Endothelial cell of hepatic sinusoid (primary cell): ENCODE results near the gene APOL1.
"Not testable (repeated sequence)": the region's sequence is repeated elsewhere in the genome, so short reads cannot be mapped to it uniquely, and the experiment has no call there.

Source experiments
- in situ Hi-C: cut with HindIII; loops from 2 replicates; pipeline ENCODE4 v1.10.0; 2017; ENCODE audit warnings: low sequenced_read_pairs

Gene APOL1

DNA sequence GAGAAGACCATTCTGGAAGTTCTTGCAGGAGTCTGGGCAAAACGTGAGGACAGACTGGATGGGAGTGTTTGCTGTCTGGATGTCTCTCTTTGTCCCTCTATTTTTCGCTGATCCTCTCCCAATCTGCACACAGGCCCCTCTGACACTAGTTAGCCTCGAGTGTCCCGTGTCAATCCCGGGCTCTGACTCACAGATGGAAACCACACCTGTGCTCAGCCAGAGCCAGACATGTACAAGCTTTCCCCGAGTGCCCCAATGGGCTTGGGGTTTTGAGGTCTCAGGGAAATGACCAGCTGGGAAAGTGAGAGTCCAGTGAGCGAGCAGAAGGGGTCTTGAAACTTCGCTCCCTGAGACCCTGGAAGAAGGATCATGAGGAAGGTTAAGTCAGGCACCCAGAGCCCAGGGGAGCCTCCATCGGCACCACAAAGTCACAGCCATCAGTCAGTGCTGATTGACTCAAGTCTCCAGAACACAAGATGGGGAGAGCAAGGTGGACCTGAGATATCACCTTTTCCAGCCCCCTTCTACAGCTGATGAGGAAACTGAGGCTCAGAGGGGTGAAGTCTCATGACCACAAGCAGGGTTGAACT, 27.5 kb upstream of the APOL1 start:
- in situ Hi-C loops: no loop called here

DNA sequence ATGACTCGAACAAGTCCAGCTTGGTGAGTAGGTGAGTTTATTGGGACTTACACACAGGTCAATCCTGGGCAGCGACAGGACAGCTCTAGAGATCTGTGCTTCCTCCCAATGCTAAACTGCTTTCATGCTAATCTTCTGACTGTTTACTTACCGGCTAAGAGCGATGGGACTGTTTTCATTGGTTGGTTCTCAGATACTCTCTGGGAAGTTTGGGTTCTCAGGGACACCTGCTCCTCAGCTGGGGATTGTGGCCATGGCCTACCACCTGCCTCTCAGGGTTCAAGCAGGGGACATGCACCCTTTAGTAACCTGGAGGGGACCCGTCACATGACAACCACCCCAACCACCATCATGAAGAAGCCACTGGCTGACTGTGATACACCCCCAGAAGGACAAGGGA, 26.7 kb upstream of the APOL1 start:
- in situ Hi-C loops: no loop called here

DNA sequence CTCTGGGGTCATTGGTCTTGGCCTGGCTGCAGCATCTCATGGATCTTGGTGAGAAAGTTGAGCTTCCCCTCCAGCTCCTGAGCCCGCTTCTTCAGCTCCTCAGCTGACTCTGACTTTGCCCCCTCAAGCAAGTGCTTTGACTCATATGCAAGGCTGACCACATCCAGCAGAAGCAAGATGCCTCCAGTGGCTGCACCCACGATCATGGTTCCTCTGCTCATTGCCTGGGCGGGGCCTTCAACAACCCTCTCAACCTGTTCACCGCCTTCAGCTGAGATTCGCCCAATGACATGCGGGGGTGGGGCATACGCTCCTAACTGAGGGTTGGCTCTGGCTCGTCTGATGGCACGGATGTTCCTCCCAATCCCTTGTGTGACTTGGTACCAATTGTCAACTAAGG, 25.5 kb upstream of the APOL1 start:
- in situ Hi-C loops: no loop called here

DNA sequence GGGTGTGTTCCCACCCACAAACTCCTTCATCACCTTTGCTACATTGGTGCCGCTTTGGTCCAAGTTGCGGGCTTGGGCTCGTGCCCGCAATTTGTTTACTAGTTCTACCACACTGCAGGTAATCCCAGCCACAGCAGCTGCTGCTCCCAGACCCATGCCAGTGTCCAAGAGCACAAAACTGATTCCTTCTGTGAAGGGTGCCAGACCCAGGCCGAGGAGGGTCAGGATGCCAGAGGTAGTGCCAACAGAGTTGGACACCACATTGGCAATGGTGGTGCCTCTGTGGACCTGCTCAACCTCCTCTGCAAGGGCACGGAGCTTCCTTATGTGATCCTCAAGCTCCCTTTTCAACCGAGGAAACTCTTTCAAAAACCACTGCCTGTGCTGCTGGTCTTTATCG, 25.1 kb upstream of the APOL1 start:
- in situ Hi-C loops: no loop called here

DNA sequence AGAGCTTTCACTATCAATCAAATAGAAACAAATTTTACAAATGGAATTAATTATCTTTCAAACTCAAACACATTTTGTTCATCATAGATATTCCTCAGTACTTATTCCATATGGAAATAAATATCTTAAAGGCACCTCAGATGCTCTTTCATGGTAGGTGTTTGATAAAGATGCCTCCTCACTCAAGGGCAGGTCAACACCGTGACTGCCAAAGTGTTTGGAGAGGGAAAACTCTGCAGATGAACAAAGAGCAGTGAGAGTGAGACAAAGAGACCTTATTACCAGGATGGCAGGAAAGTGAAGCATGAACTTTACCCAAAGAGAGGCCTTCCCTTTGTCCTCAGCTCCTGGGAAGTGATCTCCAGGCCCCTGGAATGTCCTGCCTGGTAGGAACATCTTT, 24.6 kb upstream of the APOL1 start:
- in situ Hi-C loops: not testable (repeated sequence)

DNA sequence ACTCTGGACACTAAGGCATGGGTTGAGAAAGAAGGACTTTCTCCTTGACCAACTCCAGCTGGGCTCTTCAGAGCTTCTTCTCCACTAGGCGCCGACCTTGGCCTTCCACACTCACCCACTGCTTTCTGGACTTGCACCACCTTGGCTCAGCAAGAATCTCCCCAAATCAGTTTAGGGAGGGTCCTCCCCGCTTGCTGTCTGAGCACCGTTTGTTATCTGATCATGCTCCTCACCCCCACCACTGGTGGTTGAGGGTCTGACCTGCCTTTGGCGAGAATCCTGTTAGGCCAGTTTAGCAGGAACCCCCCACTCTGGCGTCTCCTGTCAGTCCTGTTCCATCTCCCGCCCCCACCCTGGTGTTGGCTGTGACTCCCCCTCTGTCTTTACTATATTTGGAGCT, 24.0 kb upstream of the APOL1 start:
- in situ Hi-C loops: no loop called here

DNA sequence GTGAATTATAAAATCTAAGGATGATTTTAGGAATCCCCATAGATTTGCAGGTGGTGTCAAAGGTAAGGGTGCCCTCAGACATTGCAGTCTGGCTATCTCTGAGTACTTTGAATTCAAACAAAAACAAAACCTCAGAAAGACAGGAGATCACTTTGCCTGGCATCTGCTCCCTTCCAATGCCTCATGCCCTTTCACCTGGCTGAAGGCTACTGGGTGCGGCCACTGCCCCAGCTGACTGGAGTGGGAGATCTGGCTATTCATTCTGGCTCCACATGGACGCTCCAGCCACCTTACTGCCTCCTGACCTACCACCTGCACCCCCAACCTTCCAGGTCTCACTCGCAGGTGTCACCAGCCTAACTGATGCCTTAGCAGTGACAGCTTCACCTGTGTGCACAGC, 23.3 kb upstream of the APOL1 start:
- in situ Hi-C loops: not testable (repeated sequence)

DNA sequence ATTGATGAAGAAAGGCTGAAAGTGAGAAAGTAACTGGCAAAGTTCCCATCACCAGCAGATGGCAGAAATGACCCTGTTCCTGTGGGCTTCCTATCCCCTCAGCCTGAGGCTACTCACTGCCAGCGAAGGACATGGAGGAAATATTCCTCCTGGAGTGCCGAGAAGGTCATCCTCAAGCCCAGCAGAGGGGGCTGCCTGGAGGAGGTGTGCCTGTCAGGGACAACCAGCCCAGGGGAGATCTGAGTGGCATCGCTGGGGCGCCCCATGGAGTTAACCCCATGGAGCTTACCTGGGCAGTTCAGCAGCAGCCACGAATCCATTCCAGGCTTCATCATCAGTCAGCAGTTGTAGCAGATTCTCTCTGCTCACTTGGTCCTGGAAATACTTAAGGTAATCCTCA, 21.9 kb upstream of the APOL1 start:
- in situ Hi-C loops: not testable (repeated sequence)

DNA sequence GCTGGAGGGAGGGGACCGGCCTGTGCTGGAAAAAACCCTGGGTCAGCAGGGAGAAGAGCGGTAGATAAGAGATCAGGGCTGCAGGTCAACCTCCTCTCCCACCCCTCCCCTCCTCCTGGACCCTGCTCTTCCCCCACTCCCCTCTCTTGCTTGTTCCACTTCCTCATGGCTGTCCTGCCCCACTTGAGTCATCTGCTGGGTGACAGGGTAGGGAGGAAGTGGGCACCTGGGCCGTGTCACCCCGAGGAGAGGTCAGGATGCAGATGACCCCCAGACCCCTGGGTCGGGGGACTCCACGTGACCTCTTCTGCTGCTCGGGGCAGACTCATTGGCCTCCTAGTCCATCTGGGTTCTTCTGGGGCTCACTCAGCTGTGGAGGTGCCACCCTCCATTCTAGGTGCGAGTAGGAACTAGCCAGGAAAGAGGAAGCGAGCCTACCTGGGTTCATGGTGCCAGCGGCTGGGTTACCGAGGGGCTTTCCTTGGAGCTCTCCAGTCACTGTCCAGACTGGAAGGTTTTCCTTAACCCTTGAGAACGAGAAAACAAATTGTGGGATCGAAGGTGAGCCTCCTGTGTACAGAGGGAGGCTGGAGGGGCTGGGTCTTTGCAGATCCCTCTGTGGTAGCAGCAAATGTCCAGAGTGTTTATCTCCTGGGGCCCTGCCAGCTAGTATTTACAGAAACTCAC, 20.1 kb upstream of the APOL1 start:
- in situ Hi-C loops: no loop called here

DNA sequence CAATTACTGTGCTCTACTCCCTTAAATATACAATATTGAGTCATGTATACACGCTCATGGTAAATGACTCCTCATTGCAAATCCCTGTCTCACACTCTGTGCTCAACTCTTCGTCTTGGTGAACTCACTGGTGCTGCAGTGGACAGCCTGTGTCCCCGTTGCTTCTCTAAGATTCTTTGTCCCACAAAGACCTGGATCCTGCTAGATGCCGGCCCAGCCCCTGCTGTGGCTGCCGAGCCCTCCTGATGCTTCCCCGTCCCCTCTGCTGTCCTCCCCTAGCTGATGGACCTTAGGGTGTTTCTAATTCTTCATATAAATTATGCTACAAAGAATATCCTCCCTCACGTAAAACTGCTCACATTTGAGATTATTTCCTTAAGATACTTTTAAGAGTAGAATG, 19.1 kb upstream of the APOL1 start:
- in situ Hi-C loops: no loop called here

DNA sequence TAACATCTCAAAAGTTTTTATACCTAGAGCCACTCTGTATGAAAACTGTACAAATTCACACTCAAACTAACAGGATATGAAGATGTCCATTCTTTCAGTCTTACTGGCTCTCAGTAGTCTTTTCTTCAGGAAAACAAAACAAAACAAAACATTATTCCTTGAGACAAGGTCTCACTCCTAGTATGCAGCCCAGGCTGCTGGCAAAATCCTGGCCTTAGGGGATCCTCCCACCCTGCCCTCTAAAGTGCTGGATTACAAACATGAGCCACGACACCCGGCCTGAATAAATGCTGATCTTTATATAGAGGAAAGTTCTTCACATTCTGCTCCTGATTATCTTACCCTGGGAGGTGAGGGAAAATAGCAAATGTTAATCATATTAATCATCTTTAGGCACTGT, 18.7 kb upstream of the APOL1 start:
- in situ Hi-C loops: no loop called here

DNA sequence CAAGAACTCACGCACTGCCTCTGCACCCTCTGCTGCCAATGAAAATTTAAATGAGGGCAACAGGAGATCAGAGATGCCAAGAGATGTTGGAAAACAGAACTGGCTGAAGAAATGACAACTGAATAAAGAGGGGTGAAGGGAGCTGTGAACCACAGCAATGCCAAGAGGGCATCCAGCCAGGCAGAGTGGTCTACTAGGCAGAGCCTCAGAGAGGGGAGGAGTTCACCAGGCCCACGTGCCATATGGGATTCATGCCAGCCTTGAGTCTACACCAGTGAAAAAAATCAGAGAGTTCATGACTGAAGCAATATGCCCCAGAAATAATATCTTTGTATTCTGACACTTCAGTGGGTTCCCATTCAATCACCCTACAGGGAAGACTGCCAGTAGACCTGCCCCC, 18.0 kb upstream of the APOL1 start:
- in situ Hi-C loops: no loop called here

DNA sequence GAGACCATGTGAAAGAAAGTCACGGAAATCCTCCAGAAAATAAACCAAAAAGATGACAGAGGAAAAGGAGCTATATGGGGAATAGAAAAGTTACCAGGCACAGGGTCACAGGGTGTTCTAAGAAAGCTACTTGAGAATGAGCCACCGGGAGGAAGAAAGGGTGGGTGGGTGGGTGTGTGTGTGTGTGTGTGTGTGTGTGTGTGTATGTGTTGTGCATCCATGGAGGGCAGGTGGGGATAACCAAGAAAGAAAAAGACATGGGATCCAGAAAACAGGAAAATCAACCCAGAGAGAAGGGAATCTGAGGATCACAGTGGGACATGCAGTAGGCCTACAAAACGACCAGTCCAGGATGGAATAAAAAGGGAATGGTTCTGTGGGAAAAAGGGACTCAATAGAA, 17.3 kb upstream of the APOL1 start:
- in situ Hi-C loops: no loop called here

DNA sequence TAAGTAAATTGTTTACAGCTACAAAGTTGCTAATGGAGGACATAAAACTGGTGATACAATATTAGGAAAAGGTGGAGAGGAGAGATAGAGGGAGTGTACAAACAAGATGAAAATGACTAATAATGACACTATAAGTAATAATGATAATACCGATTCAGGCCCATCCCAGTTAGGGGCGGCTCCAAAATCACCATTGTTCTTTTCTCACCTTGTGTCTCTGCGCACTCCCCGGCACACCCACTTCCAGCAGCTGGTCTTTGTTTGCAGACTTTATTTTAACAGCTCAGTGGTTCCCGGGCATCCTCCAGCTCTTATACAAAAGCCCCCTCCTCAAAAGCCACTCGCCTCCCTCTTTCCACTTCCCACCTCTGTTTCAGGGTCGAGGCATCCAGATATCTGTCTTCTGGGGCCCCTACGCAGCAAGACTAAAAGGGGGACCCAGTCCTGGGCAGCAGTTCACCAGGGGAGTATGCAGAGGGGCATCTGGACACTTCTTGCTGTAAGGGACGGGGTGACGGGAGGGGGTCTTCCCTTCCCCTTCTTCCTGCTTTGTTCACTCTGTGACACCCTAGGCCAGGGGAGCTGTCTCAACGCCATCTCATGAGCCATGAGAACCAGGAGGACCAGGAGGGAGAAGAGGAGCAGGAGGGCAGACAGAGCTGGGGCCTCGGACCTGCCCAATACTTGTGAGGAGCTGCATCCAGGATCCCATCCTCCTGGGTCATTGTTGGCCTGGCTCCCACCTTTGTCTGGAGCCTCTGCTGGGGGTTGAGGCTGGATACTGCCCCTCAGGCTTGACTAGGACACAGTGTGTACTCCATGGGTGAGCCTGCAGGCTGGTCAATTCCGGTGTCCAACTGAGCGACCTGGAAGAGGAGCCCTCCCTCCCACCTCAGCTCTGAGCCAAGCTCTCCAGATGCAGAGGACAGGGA, 16.3 kb upstream of the APOL1 start:
- in situ Hi-C loops: no loop called here

DNA sequence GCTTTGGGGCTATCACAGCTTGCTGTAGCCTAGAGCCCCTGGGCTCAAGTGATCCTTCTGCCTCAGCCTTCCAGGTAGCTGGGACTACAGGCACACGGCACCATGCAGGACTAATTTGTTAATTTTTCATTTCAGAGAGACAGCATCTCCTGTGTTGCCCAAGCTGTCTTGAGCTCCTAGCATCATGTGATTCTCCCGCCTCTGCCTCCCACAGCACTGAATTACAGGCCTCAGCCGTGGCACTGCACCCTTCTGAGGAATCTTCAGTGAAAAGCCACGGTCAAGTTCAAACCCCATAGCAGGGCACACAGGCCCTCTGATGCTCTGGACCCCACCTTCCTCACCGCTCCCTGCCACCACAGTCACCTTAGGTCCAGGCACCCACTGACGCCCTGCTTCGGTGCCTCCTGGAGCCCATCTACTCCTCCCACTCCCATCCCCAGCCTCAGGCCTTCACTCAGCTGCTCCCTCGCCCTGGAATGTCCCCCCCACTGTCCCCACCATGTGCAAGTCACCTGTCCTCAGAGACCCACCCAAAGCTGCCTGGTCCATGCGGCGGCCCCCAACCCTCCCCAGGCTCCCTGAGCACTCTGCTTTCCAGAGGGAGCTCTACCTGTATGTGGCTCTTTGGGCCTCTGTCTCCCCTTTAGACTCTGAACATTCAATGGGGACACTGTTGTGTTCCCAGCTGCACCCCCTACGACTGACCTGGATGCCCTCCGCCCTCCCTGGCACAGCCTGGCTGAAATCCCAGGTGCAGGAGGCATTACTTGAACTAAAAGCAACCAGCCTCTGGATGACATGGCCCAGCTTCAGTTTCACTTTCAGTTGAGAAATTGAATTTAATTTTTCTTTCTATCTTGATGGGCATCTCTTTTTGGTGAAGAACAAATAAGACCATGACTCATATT, 15.2 kb upstream of the APOL1 start:
- in situ Hi-C loops: no loop called here

DNA sequence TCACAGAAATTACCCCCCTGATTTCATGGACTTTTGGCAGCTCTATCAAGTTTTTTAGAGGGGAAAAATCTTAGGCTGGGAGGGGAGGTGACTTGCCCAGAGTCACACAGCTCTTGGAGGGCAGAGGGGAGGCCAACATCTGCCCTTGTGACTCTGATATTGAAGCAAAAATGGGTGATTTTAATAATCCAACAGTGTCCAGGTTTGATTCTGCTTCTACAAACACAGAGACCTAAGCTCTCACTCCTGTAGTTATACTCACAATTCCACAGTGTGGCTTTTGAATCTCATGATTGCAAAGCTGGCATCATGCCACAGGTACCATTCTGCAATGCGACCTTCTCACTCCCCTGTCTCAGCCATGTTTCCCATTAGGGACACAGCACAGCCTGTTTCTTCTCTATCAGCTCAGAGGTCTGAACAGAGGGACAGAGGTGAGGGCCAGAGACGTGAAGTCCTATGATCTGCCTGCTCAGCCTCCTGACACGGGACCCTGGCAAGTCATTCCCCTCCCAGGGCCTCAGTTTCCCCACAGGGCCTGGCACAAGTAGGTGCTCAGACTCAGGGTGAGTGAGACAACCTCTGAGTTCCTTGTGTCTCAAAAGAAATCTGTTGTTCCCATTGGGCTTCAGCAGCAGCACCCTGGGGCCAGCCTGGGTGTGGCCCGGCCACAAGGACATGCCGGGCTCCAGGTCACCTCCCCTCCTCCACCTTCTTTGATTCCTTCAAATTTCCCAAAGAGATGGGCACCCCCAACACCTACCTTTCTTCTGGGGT, 14.4 kb upstream of the APOL1 start:
- in situ Hi-C loops: no loop called here

DNA sequence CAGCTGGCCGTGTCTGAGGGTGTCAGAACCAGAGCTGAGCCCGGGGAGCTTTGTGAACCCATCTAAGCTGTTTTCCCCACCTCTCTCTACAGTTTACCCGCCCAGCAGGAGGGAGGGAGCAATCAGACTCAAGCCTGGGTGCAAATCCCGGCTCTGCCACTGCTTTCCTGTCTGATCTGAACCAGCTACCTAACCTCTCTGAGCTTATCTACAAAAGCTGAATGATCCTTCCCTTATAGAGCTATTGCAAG, 13.9 kb upstream of the APOL1 start:
- in situ Hi-C loops: no loop called here

DNA sequence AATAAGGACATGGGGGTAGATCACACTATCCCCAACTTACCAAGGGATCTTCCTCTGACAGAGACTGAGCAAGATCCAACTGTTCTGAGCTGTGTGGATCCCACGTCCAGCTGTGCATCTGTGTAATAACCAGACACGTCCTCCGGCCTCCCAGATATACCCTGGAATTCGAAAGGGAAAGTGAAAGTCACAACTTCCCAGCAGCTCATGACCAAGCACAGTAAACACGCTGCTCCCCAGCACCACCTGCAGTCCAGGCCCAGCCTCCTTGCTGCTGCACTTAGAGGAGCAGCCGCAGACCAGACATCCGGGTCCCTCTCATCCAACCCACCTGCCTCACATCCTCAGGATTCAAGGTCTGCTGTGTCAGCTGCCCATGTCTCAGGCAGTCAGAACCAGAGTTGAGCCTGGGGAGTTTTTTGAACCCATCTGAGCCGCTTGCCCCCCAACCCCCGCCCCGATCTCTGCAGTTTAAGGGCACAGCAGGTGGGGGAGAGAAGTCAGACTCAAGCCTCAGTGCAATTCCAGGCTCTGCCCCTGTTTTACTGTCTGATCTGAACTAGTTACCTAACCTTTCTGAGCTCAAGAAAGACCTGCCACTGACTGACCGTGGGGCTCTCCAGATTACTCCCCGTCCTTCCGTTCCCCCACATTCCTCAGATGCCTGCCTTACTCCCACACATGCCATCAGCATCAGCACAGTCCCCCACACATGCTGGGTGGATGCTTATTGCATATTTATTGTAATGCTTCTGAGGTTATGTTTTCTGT, 13.3 kb upstream of the APOL1 start, which contains the start of gene APOL2:
Gene APOL2 (minus strand): TSS at position 127 of the 771 bp plus-strand sequence. CDS start 6,365 bp downstream, outside the sequence.
- in situ Hi-C loops: loop anchor here (5.0 to 10.0 kb wide), 3 partner anchors 77 to 253 kb away; partner anchors contain the start of gene APOL3

DNA sequence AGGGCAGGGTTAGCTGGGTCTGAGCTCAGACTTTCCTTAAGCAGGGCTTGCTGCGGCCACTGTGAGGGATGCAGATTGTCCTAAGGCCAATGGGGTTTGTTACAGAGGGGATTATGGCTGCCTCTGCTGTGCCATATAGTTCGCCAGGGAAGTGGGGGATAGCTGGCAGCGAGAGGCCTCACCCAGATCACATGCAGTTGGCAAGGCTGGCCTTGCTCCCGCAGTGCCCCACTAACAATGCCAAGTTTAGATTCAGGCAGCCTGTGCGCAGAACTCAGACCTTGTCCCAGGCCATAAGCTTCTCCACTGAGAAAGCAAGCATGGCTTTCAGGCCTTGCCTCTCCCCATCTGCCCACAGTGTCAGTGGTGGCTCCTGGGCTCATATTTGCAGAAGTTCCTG, 8.9 kb upstream of the APOL1 start:
- in situ Hi-C loops: loop anchor here (5.0 to 10.0 kb wide), 3 partner anchors 82 to 248 kb away; partner anchors contain the start of gene APOL3
